Neural cell (in vitro differentiated cells): ENCODE data around the gene ANXA6. TPM values are rescaled to one million over a fixed set of nuclear protein-coding genes. Genes with fewer than 3 reads are reported as not detected.

ENCODE experiments used
- H2AFZ ChIP-seq: fragments of 200-600, 300-800 bp; sonication (generic), shearing (Covaris generic); 2 replicates; pipeline ENCODE4 v1.6.0; 2014; ENCODE audit warnings: low read depth, mild to moderate bottlenecking, antibody characterized with exemption, low read length, moderate library complexity
- H3F3A ChIP-seq: fragments of 200-600 bp; shearing (Covaris generic); 2 replicates; pipeline ENCODE4 v1.6.1; 2016; ENCODE audit warnings: mild to moderate bottlenecking, moderate library complexity, mixed read lengths, antibody characterized with exemption, low read length; ENCODE audit not compliant: insufficient read depth, poor library complexity, severe bottlenecking
- H3K27ac ChIP-seq: fragments of 200-600, 300-800 bp; sonication (generic), shearing (Covaris generic); 2 replicates; pipeline ENCODE4 v1.5.1; 2014; ENCODE audit warnings: mild to moderate bottlenecking, low read length, moderate library complexity
- H3K27me3 ChIP-seq: fragments of 300-800, 200-600 bp; sonication (generic), shearing (Covaris generic); 2 replicates; pipeline ENCODE4 v1.6.0; 2014; ENCODE audit warnings: mild to moderate bottlenecking, low read depth, low read length, moderate library complexity; ENCODE audit not compliant: insufficient read depth
- H3K36me3 ChIP-seq: fragments of 300-800, 200-600 bp; sonication (generic), shearing (Covaris generic); 2 replicates; pipeline ENCODE4 v1.5.1; 2014; ENCODE audit warnings: mild to moderate bottlenecking, antibody characterized with exemption, low read length, moderate library complexity; ENCODE audit not compliant: insufficient read depth
- H3K4me2 ChIP-seq: fragments of 300-800, 200-600 bp; sonication (generic), shearing (Covaris generic); 2 replicates; pipeline ENCODE4 v1.6.0; 2014; ENCODE audit warnings: mild to moderate bottlenecking, low read length
- H3K4me3 ChIP-seq: fragments of 300-800, 200-600 bp; sonication (generic), shearing (Covaris generic); 2 replicates; pipeline ENCODE4 v1.5.1; 2014; ENCODE audit warnings: mild to moderate bottlenecking, low read length, moderate library complexity
- H3K79me2 ChIP-seq: fragments of 200-600 bp; shearing (Covaris generic); replicated peaks from 2 replicates; pipeline ENCODE4 v1.6.0; 2014; ENCODE audit warnings: mild to moderate bottlenecking, low read length, moderate library complexity; ENCODE audit not compliant: insufficient read depth
- H3K9ac ChIP-seq: fragments of 300-800, 200-600 bp; sonication (generic), shearing (Covaris generic); 2 replicates; pipeline ENCODE4 v1.6.1; 2016; ENCODE audit warnings: mild to moderate bottlenecking, low read length, mixed read lengths
- H3K9me2 ChIP-seq: fragments of 200-600 bp; shearing (Covaris generic); 2 replicates; pipeline ENCODE4 v1.6.1; 2016; ENCODE audit warnings: mild to moderate bottlenecking, low read length, mixed read lengths; ENCODE audit not compliant: insufficient read depth
- H3K9me3 ChIP-seq: fragments of 200-600, 300-800 bp; sonication (generic), shearing (Covaris generic); 2 replicates; pipeline ENCODE4 v1.6.1; 2016; ENCODE audit warnings: mild to moderate bottlenecking, mixed run types, low read length, moderate library complexity, mixed read lengths
- H4K20me1 ChIP-seq: fragments of 200-600 bp; shearing (Covaris generic); 2 replicates; pipeline ENCODE4 v1.6.1; 2016; ENCODE audit warnings: mild to moderate bottlenecking, mixed run types; ENCODE audit not compliant: insufficient read depth
- CTCF ChIP-seq: fragments of 450-650 bp; IDR thresholded peaks from 2 replicates; pipeline ENCODE4 v1.5.1; 2014; ENCODE audit warnings: antibody characterized with exemption, mild to moderate bottlenecking, moderate library complexity; ENCODE audit not compliant: poor library complexity, severe bottlenecking
- EP300 ChIP-seq: fragments of 450-650 bp; conservative IDR thresholded peaks from 2 replicates; pipeline ENCODE4 v1.6.1; 2014; ENCODE audit warnings: antibody characterized with exemption, mild to moderate bottlenecking, moderate library complexity; ENCODE audit not compliant: poor library complexity, severe bottlenecking
- EZH2 ChIP-seq: fragments of 200-600, 300-800 bp; shearing (Covaris generic), sonication (generic); IDR thresholded peaks from 2 replicates; pipeline ENCODE4 v1.6.1; 2014; ENCODE audit warnings: antibody characterized with exemption, low read length, borderline replicate concordance, mild to moderate bottlenecking; ENCODE audit not compliant: insufficient read depth, poor library complexity, severe bottlenecking
- MXI1 ChIP-seq: fragments of 450-650 bp; conservative IDR thresholded peaks from 2 replicates; pipeline ENCODE4 v1.6.1; 2014; ENCODE audit warnings: antibody characterized with exemption, mild to moderate bottlenecking; ENCODE audit not compliant: poor library complexity, severe bottlenecking
- RAD21 ChIP-seq: fragments of 450-650 bp; conservative IDR thresholded peaks from 2 replicates; pipeline ENCODE4 v1.6.1; 2014; ENCODE audit warnings: antibody characterized with exemption, mild to moderate bottlenecking, moderate library complexity
- REST ChIP-seq: IDR thresholded peaks from 2 replicates; pipeline ENCODE4 v1.6.1; 2012; ENCODE audit warnings: borderline replicate concordance
- SMC3 ChIP-seq: fragments of 450-650 bp; conservative IDR thresholded peaks from 2 replicates; pipeline ENCODE4 v1.6.1; 2014; ENCODE audit warnings: antibody characterized with exemption, mild to moderate bottlenecking, moderate library complexity; ENCODE audit not compliant: poor library complexity
- TAF1 ChIP-seq: IDR thresholded peaks from 2 replicates; pipeline ENCODE4 v1.6.1; 2012; ENCODE audit warnings: low read depth
- polyA plus RNA-seq: library from polyadenylated mRNA; depleted of rRNA; stranded (reverse); fragments of >200 nt; gene quantifications from 2 replicates; pipeline ENCODE4 v1.2.3, GENCODE V29; 2014

ANXA6 gene
- polyA plus RNA-seq, 1 donor from 2014 or later: 27.5 TPM

GRCh38 chr5:151173711-151174611 lies 16.4 kb upstream of the ANXA6 start:
- no peaks in the 10 kb centered on the region for H4K20me1 ChIP-seq
- no peak overlapping the region for H3K9ac ChIP-seq
- no peak overlapping the region for H2AFZ ChIP-seq
- no peaks in the 10 kb centered on the region for H3K9me3 ChIP-seq
- H3K79me2 ChIP-seq: no peaks in the 10 kb centered on the region
- TF ChIP-seq MXI1 (no peak), EP300 (no peak), SMC3 (no peak), REST (no peak)
- no peak overlapping the region for H3K4me2 ChIP-seq
- H3K27ac ChIP-seq: no peak overlapping the region
- H3F3A ChIP-seq: no peaks in the 10 kb centered on the region
- H3K9me2 ChIP-seq: no peaks in the 10 kb centered on the region
- H3K27me3 ChIP-seq: no peaks in the 10 kb centered on the region
- no peaks in the 10 kb centered on the region for H3K36me3 ChIP-seq
- H3K4me3 ChIP-seq: no peak overlapping the region

- no peak overlapping the region for H3K9ac ChIP-seq
Measured at GRCh38 chr5:151171529-151171928, 13.9 kb upstream of the ANXA6 start.

More at GRCh38 chr5:151171529-151171928, 13.9 kb upstream of the ANXA6 start:
- no peak overlapping the region for H3K4me2 ChIP-seq
- H4K20me1 ChIP-seq: no peaks in the 10 kb centered on the region
- H3F3A ChIP-seq: no peaks in the 10 kb centered on the region
- H3K9me3 ChIP-seq: no peaks in the 10 kb centered on the region
- no peaks in the 10 kb centered on the region for H3K79me2 ChIP-seq
- H3K27ac ChIP-seq: no peak overlapping the region
- TF ChIP-seq SMC3 (no peak), MXI1 (no peak), CTCF (no peak), EP300 (no peak), RAD21 (no peak), EZH2 (no peak), TAF1 (no peak)
- no peak overlapping the region for H2AFZ ChIP-seq
- no peaks in the 10 kb centered on the region for H3K27me3 ChIP-seq
- H3K9me2 ChIP-seq: no peaks in the 10 kb centered on the region
- no peak overlapping the region for H3K4me3 ChIP-seq
- H3K36me3 ChIP-seq: no peaks in the 10 kb centered on the region
